Neural cell (in vitro differentiated cells): ENCODE results near the gene GINS1. TPM values are rescaled to one million over a fixed set of nuclear protein-coding genes. Genes with fewer than 3 reads are reported as not detected.

Source experiments
- H2AFZ ChIP-seq: fragments of 200-600, 300-800 bp; sonication (generic), shearing (Covaris generic); 2 replicates; pipeline ENCODE4 v1.6.0; 2014; ENCODE audit warnings: low read depth, mild to moderate bottlenecking, antibody characterized with exemption, low read length, moderate library complexity
- H3F3A ChIP-seq: fragments of 200-600 bp; shearing (Covaris generic); 2 replicates; pipeline ENCODE4 v1.6.1; 2016; ENCODE audit warnings: mild to moderate bottlenecking, moderate library complexity, mixed read lengths, antibody characterized with exemption, low read length; ENCODE audit not compliant: insufficient read depth, poor library complexity, severe bottlenecking
- H3K27ac ChIP-seq: fragments of 200-600, 300-800 bp; sonication (generic), shearing (Covaris generic); 2 replicates; pipeline ENCODE4 v1.5.1; 2014; ENCODE audit warnings: mild to moderate bottlenecking, low read length, moderate library complexity
- H3K27me3 ChIP-seq: fragments of 300-800, 200-600 bp; sonication (generic), shearing (Covaris generic); 2 replicates; pipeline ENCODE4 v1.6.0; 2014; ENCODE audit warnings: mild to moderate bottlenecking, low read depth, low read length, moderate library complexity; ENCODE audit not compliant: insufficient read depth
- H3K36me3 ChIP-seq: fragments of 300-800, 200-600 bp; sonication (generic), shearing (Covaris generic); 2 replicates; pipeline ENCODE4 v1.5.1; 2014; ENCODE audit warnings: mild to moderate bottlenecking, antibody characterized with exemption, low read length, moderate library complexity; ENCODE audit not compliant: insufficient read depth
- H3K4me2 ChIP-seq: fragments of 300-800, 200-600 bp; sonication (generic), shearing (Covaris generic); 2 replicates; pipeline ENCODE4 v1.6.0; 2014; ENCODE audit warnings: mild to moderate bottlenecking, low read length
- H3K4me3 ChIP-seq: fragments of 300-800, 200-600 bp; sonication (generic), shearing (Covaris generic); 2 replicates; pipeline ENCODE4 v1.5.1; 2014; ENCODE audit warnings: mild to moderate bottlenecking, low read length, moderate library complexity
- H3K79me2 ChIP-seq: fragments of 200-600 bp; shearing (Covaris generic); replicated peaks from 2 replicates; pipeline ENCODE4 v1.6.0; 2014; ENCODE audit warnings: mild to moderate bottlenecking, low read length, moderate library complexity; ENCODE audit not compliant: insufficient read depth
- H3K9ac ChIP-seq: fragments of 300-800, 200-600 bp; sonication (generic), shearing (Covaris generic); 2 replicates; pipeline ENCODE4 v1.6.1; 2016; ENCODE audit warnings: mild to moderate bottlenecking, low read length, mixed read lengths
- H3K9me2 ChIP-seq: fragments of 200-600 bp; shearing (Covaris generic); 2 replicates; pipeline ENCODE4 v1.6.1; 2016; ENCODE audit warnings: mild to moderate bottlenecking, low read length, mixed read lengths; ENCODE audit not compliant: insufficient read depth
- H3K9me3 ChIP-seq: fragments of 200-600, 300-800 bp; sonication (generic), shearing (Covaris generic); 2 replicates; pipeline ENCODE4 v1.6.1; 2016; ENCODE audit warnings: mild to moderate bottlenecking, mixed run types, low read length, moderate library complexity, mixed read lengths
- H4K20me1 ChIP-seq: fragments of 200-600 bp; shearing (Covaris generic); 2 replicates; pipeline ENCODE4 v1.6.1; 2016; ENCODE audit warnings: mild to moderate bottlenecking, mixed run types; ENCODE audit not compliant: insufficient read depth
- CTCF ChIP-seq: fragments of 450-650 bp; IDR thresholded peaks from 2 replicates; pipeline ENCODE4 v1.5.1; 2014; ENCODE audit warnings: antibody characterized with exemption, mild to moderate bottlenecking, moderate library complexity; ENCODE audit not compliant: poor library complexity, severe bottlenecking
- EP300 ChIP-seq: fragments of 450-650 bp; conservative IDR thresholded peaks from 2 replicates; pipeline ENCODE4 v1.6.1; 2014; ENCODE audit warnings: antibody characterized with exemption, mild to moderate bottlenecking, moderate library complexity; ENCODE audit not compliant: poor library complexity, severe bottlenecking
- EZH2 ChIP-seq: fragments of 200-600, 300-800 bp; shearing (Covaris generic), sonication (generic); IDR thresholded peaks from 2 replicates; pipeline ENCODE4 v1.6.1; 2014; ENCODE audit warnings: antibody characterized with exemption, low read length, borderline replicate concordance, mild to moderate bottlenecking; ENCODE audit not compliant: insufficient read depth, poor library complexity, severe bottlenecking
- MXI1 ChIP-seq: fragments of 450-650 bp; conservative IDR thresholded peaks from 2 replicates; pipeline ENCODE4 v1.6.1; 2014; ENCODE audit warnings: antibody characterized with exemption, mild to moderate bottlenecking; ENCODE audit not compliant: poor library complexity, severe bottlenecking
- POLR2AphosphoS5 ChIP-seq: IDR thresholded peaks from 2 replicates; pipeline ENCODE4 v1.6.1; 2012
- RAD21 ChIP-seq: fragments of 450-650 bp; conservative IDR thresholded peaks from 2 replicates; pipeline ENCODE4 v1.6.1; 2014; ENCODE audit warnings: antibody characterized with exemption, mild to moderate bottlenecking, moderate library complexity
- REST ChIP-seq: IDR thresholded peaks from 2 replicates; pipeline ENCODE4 v1.6.1; 2012; ENCODE audit warnings: borderline replicate concordance
- SMC3 ChIP-seq: fragments of 450-650 bp; conservative IDR thresholded peaks from 2 replicates; pipeline ENCODE4 v1.6.1; 2014; ENCODE audit warnings: antibody characterized with exemption, mild to moderate bottlenecking, moderate library complexity; ENCODE audit not compliant: poor library complexity
- TAF1 ChIP-seq: IDR thresholded peaks from 2 replicates; pipeline ENCODE4 v1.6.1; 2012; ENCODE audit warnings: low read depth
- polyA plus RNA-seq: library from polyadenylated mRNA; depleted of rRNA; stranded (reverse); fragments of >200 nt; gene quantifications from 2 replicates; pipeline ENCODE4 v1.2.3, GENCODE V29; 2014

GINS1 gene
- polyA plus RNA-seq, 1 donor from 2014 or later: 4.5 TPM

- no peak overlapping the region for H3K4me3 ChIP-seq
- no peaks in the 10 kb centered on the region for H3K79me2 ChIP-seq
- H2AFZ ChIP-seq: no peak overlapping the region
- TF ChIP-seq EP300 (no peak), TAF1 (no peak), MXI1 (no peak), EZH2 (no peak), RAD21 (no peak)
- no peaks in the 10 kb centered on the region for H3K9me3 ChIP-seq
- H3F3A ChIP-seq: no peaks in the 10 kb centered on the region
- H4K20me1 ChIP-seq: no peaks in the 10 kb centered on the region
- H3K27ac ChIP-seq: no peak overlapping the region
- no peaks in the 10 kb centered on the region for H3K27me3 ChIP-seq
- no peaks in the 10 kb centered on the region for H3K36me3 ChIP-seq
- H3K9me2 ChIP-seq: no peaks in the 10 kb centered on the region
- H3K4me2 ChIP-seq: no peak overlapping the region
- no peak overlapping the region for H3K9ac ChIP-seq
These were observed 73.9 kb downstream of the GINS1 start for GRCh38 chr20:25481235-25481917.

- H3K36me3 ChIP-seq: no peaks in the 10 kb centered on the region
- H3F3A ChIP-seq: no peaks in the 10 kb centered on the region
- no peaks in the 10 kb centered on the region for H3K9me3 ChIP-seq
- H3K79me2 ChIP-seq: no peaks in the 10 kb centered on the region
- no peaks in the 10 kb centered on the region for H3K9me2 ChIP-seq
- H2AFZ ChIP-seq: no peak overlapping the region
- H4K20me1 ChIP-seq: no peaks in the 10 kb centered on the region
- H3K9ac ChIP-seq: no peak overlapping the region
- no peaks in the 10 kb centered on the region for H3K27me3 ChIP-seq
- TF ChIP-seq MXI1 (no peak), REST (no peak), CTCF (no peak), POLR2AphosphoS5 (no peak), RAD21 (no peak), SMC3 (no peak), TAF1 (no peak), EZH2 (no peak), EP300 (no peak)
- no peak overlapping the region for H3K4me2 ChIP-seq
- H3K4me3 ChIP-seq: no peak overlapping the region
- H3K27ac ChIP-seq: no peak overlapping the region
These were observed 74.4 kb downstream of the GINS1 start for GRCh38 chr20:25481918-25482253.
